WTC11 (cell line): Measurements from ENCODE around the gene EML6. TPM values are rescaled to one million over a fixed set of nuclear protein-coding genes. Genes with fewer than 3 reads are reported as not detected.

Source experiments
- ATAC-seq: fragments of 200-7000 bp; cut with Tn5 transposase; 2 replicates; pipeline ENCODE4 v1.10.0; 2021; ENCODE audit warnings: mild to moderate bottlenecking, moderate library complexity
- CTCF ChIA-PET: fragments of 300-600 bp; sonication (Branson Sonifier 250); formaldehyde crosslinking; loops from one replicate; lab custom pipeline; 2021; ENCODE audit warnings: antibody characterized with exemption; lab: Charles Lee
- POLR2A ChIA-PET: fragments of 350-600 bp; sonication (Branson Sonifier 250); formaldehyde crosslinking; loops from one replicate; lab custom pipeline; 2021; ENCODE audit warnings: antibody characterized with exemption; lab: Charles Lee
- DNase-seq: peaks from one replicate; pipeline ENCODE4 v3.0.0; 2021; ENCODE audit warnings: low spot score
- H3K27ac Mint-ChIP-seq: 2 replicates; pipeline ENCODE4 v1.8.0; 2021; ENCODE audit warnings: mixed read lengths
- H3K27me3 Mint-ChIP-seq: 2 replicates; pipeline ENCODE4 v1.8.0; 2021; ENCODE audit warnings: low read depth, mild to moderate bottlenecking, moderate library complexity, mixed read lengths
- H3K36me3 Mint-ChIP-seq: 2 replicates; pipeline ENCODE4 v1.8.0; 2021; ENCODE audit warnings: mixed read lengths
- H3K4me1 Mint-ChIP-seq: 2 replicates; pipeline ENCODE4 v1.8.0; 2022; ENCODE audit warnings: mixed read lengths
- H3K4me3 Mint-ChIP-seq: 2 replicates; pipeline ENCODE4 v1.8.0; 2021; ENCODE audit warnings: mild to moderate bottlenecking, moderate library complexity, mixed read lengths
- H3K9me3 Mint-ChIP-seq: 2 replicates; pipeline ENCODE4 v1.8.0; 2021; ENCODE audit warnings: mixed read lengths
- AFF4 ChIP-seq: sonication (generic); formaldehyde crosslinking; IDR thresholded peaks from 2 replicates; pipeline ENCODE4 v1.8.1; 2023; ENCODE audit warnings: mild to moderate bottlenecking, missing genetic modification reagents, borderline replicate concordance
- AR ChIP-seq: fragments of 250-450 bp; sonication (Bioruptor Pico); IDR thresholded peaks from 2 replicates; pipeline ENCODE4 v1.9.0; 2021; ENCODE audit warnings: mild to moderate bottlenecking
- ATF3 ChIP-seq: sonication (generic); formaldehyde crosslinking; conservative IDR thresholded peaks from 2 replicates; pipeline ENCODE4 v1.8.1; 2022; ENCODE audit warnings: mild to moderate bottlenecking, missing genetic modification reagents
- CTCF ChIP-seq: fragments of 200-600 bp; IDR thresholded peaks from 2 replicates; pipeline ENCODE4 v1.8.0; 2022; ENCODE audit warnings: antibody characterized with exemption
- EMX1 ChIP-seq: fragments of 250-450 bp; sonication (Bioruptor Pico); IDR thresholded peaks from 2 replicates; pipeline ENCODE4 v1.8.0; 2021; ENCODE audit warnings: mild to moderate bottlenecking
- FOXP4 ChIP-seq: sonication (generic); formaldehyde crosslinking; IDR thresholded peaks from 2 replicates; pipeline ENCODE4 v1.8.0; 2022; ENCODE audit warnings: mild to moderate bottlenecking, missing genetic modification reagents
- HMGA2 ChIP-seq: fragments of 250-450 bp; sonication (Bioruptor Pico); IDR thresholded peaks from 2 replicates; pipeline ENCODE4 v1.4.0; 2021; ENCODE audit warnings: mild to moderate bottlenecking, moderate library complexity
- MXD4 ChIP-seq: fragments of 250-450 bp; sonication (Bioruptor Pico); IDR thresholded peaks from 2 replicates; pipeline ENCODE4 v1.8.0; 2021; ENCODE audit warnings: mild to moderate bottlenecking, moderate library complexity, borderline replicate concordance
- MYBL2 ChIP-seq: sonication (generic); formaldehyde crosslinking; IDR thresholded peaks from 2 replicates; pipeline ENCODE4 v1.8.1; 2023; ENCODE audit warnings: mild to moderate bottlenecking, moderate library complexity, missing genetic modification reagents
- PRRX2 ChIP-seq: fragments of 250-450 bp; sonication (Bioruptor Pico); IDR thresholded peaks from 2 replicates; pipeline ENCODE4 v1.8.0; 2021; ENCODE audit warnings: mild to moderate bottlenecking
- RELA ChIP-seq: sonication (generic); formaldehyde crosslinking; IDR thresholded peaks from 2 replicates; pipeline ENCODE4 v1.8.1; 2022; ENCODE audit warnings: missing genetic modification reagents, mild to moderate bottlenecking, borderline replicate concordance
- RORB ChIP-seq: fragments of 250-450 bp; sonication (Bioruptor Pico); IDR thresholded peaks from 2 replicates; pipeline ENCODE4 v1.9.0; 2021; ENCODE audit warnings: mild to moderate bottlenecking
- SMAD4 ChIP-seq: sonication (generic); formaldehyde crosslinking; IDR thresholded peaks from 2 replicates; pipeline ENCODE4 v1.8.0; 2022; ENCODE audit warnings: mild to moderate bottlenecking, missing genetic modification reagents
- SOX15 ChIP-seq: fragments of 250-450 bp; sonication (Bioruptor Pico); IDR thresholded peaks from 2 replicates; pipeline ENCODE4 v1.9.0; 2021; ENCODE audit warnings: mild to moderate bottlenecking
- ZMAT4 ChIP-seq: fragments of 250-450 bp; sonication (Bioruptor Pico); IDR thresholded peaks from 2 replicates; pipeline ENCODE4 v1.9.0; 2021; ENCODE audit warnings: mild to moderate bottlenecking
- ZNF219 ChIP-seq: sonication (generic); formaldehyde crosslinking; IDR thresholded peaks from 2 replicates; pipeline ENCODE4 v1.8.0; 2023; ENCODE audit warnings: missing genetic modification reagents, mild to moderate bottlenecking, borderline replicate concordance
- ZNF317 ChIP-seq: sonication (generic); formaldehyde crosslinking; IDR thresholded peaks from 2 replicates; pipeline ENCODE4 v1.8.1; 2023; ENCODE audit warnings: low read depth, mild to moderate bottlenecking, moderate library complexity, missing genetic modification reagents, borderline replicate concordance
- ZNF396 ChIP-seq: fragments of 250-450 bp; sonication (Bioruptor Pico); IDR thresholded peaks from 2 replicates; pipeline ENCODE4 v1.8.0; 2021; ENCODE audit warnings: mild to moderate bottlenecking, moderate library complexity, borderline replicate concordance
- total RNA-seq: library from RNA; stranded (reverse); gene quantifications from 3 replicates; pipeline ENCODE4 v1.2.3, GENCODE V29; 2021

The EML6 gene
- total RNA-seq, 1 experiment from 2014 or later = 2.1 TPM

- no peak for TF ChIP-seq ZNF219
- TF ChIP-seq, all 79 proteins: peak for 0
- H3K27ac Mint-ChIP-seq = no peak overlapping the region
- POLR2A ChIA-PET = no interaction called here
- CTCF ChIA-PET = interaction anchor here (9.3 kb wide), 1 partner anchor 36 kb away, joined by 171 read pairs; no protein-coding TSS in a partner anchor
- no peaks in the 10 kb centered on the region for H3K4me1 Mint-ChIP-seq
- H3K4me3 Mint-ChIP-seq = no peak overlapping the region
- peaks cover 7% of the 10 kb centered on the region for H3K36me3 Mint-ChIP-seq
- no peaks in the 10 kb centered on the region; the same call in 1 of the 2 replicates for H3K27me3 Mint-ChIP-seq
- DNase-seq (no peak), ATAC-seq (no peak)
- peaks cover 21% of the 10 kb centered on the region for H3K9me3 Mint-ChIP-seq
Measured at GRCh38 chr2:54701029-54701428, 22.4 kb upstream of the EML6 start.

GRCh38 chr2:54704238-54704637 is 19.2 kb upstream of the EML6 start:
- Mint-ChIP-seq H3K27me3 (no peaks in the 10 kb centered on the region; the same call in 1 of the 2 replicates), H3K9me3 (peaks cover 4% of the 10 kb centered on the region), H3K36me3 (no peaks in the 10 kb centered on the region), H3K4me3 (no peak overlapping the region), H3K4me1 (0 out of 2 replicates have a peak, but pooled peaks cover 3% of the 10 kb centered on the region), H3K27ac (no peak overlapping the region)
- DNase-seq (no peak), ATAC-seq (no peak)
- POLR2A ChIA-PET = interaction anchor here (1.1 kb wide), 1 partner anchor 598 kb away, joined by 4 read pairs; no protein-coding TSS in a partner anchor
- CTCF ChIA-PET = interaction anchor here (0.6 to 9.3 kb wide), 23 partner anchors 9 to 651 kb away, joined by 3 to 171 read pairs (median 5); partner anchors contain the start of gene EML6
- TF ChIP-seq CTCF (no peak), RELA (CRISPR knock-in tag) (no peak), AR (CRISPR knock-in tag) (no peak), PRRX2 (CRISPR knock-in tag) (no peak), SMAD4 (CRISPR knock-in tag) (no peak), ATF3 (no peak), FOXP4 (CRISPR knock-in tag) (no peak), AFF4 (no peak), RORB (CRISPR knock-in tag) (no peak), ZNF317 (no peak), EMX1 (CRISPR knock-in tag) (no peak), SOX15 (no peak), HMGA2 (CRISPR knock-in tag) (no peak), ZNF396 (CRISPR knock-in tag) (no peak), ZMAT4 (no peak), MXD4 (CRISPR knock-in tag) (no peak), MYBL2 (CRISPR knock-in tag) (no peak)
